ENCODE measurements around the gene MTMR11.

Gene MTMR11

GRCh38 chr1:149931212-149931790 is 5.4 kb downstream of the MTMR11 start:
- in situ Hi-C loops (cut with MboI; ENCODE audit: low pct_unique_long_range_greater_than_20kb, low sequenced_read_pairs, unreplicated experiment) = no loop called here
- no peak for DNase-seq (ENCODE audit: low spot score)
- no peak for TF ChIP-seq CTCF (IDR thresholded peaks at IDR 0.05; ENCODE audit: extremely low read depth, insufficient read depth, missing control alignments)

- DNase-seq (ENCODE audit: low spot score) = no peak
- in situ Hi-C loops (cut with MboI; ENCODE audit: low pct_unique_long_range_greater_than_20kb, low sequenced_read_pairs, unreplicated experiment) = no loop called here
- no peak for TF ChIP-seq CTCF (IDR thresholded peaks at IDR 0.05; ENCODE audit: extremely low read depth, insufficient read depth, missing control alignments)
Measured at GRCh38 chr1:149929856-149930255, 6.8 kb downstream of the MTMR11 start.

GRCh38 chr1:149928401-149928724 is 8.3 kb downstream of the MTMR11 start:
- in situ Hi-C loops (cut with MboI; ENCODE audit: low pct_unique_long_range_greater_than_20kb, low sequenced_read_pairs, unreplicated experiment) = no loop called here
- no peak for DNase-seq (ENCODE audit: low spot score)

GRCh38 chr1:149927563-149928400 is 8.9 kb downstream of the MTMR11 start, which contains the start of gene SF3B4:
TSS of gene SF3B4 (minus strand) at chr1:149927803. CDS start at chr1:149927759, 44 bp downstream.
- TF ChIP-seq CTCF (IDR thresholded peaks at IDR 0.05; ENCODE audit: extremely low read depth, insufficient read depth, missing control alignments) = no peak
- in situ Hi-C loops (cut with MboI; ENCODE audit: low pct_unique_long_range_greater_than_20kb, low sequenced_read_pairs, unreplicated experiment) = no loop called here
- peak; percentile 91 for DNase-seq (ENCODE audit: low spot score)

More at GRCh38 chr1:149928401-149928724, 8.3 kb downstream of the MTMR11 start:
- TF ChIP-seq CTCF (IDR thresholded peaks at IDR 0.05; ENCODE audit: extremely low read depth, insufficient read depth, missing control alignments) = no peak

- no peak for DNase-seq (ENCODE audit: low spot score)
- in situ Hi-C loops (cut with MboI; ENCODE audit: low pct_unique_long_range_greater_than_20kb, low sequenced_read_pairs, unreplicated experiment) = no loop called here
- no peak for TF ChIP-seq CTCF (IDR thresholded peaks at IDR 0.05; ENCODE audit: extremely low read depth, insufficient read depth, missing control alignments)
Measured at GRCh38 chr1:149927056-149927562, 9.6 kb downstream of the MTMR11 start.

- TF ChIP-seq CTCF (IDR thresholded peaks at IDR 0.05; ENCODE audit: extremely low read depth, insufficient read depth, missing control alignments) = no peak
- in situ Hi-C loops (cut with MboI; ENCODE audit: low pct_unique_long_range_greater_than_20kb, low sequenced_read_pairs, unreplicated experiment) = no loop called here
- no peak for DNase-seq (ENCODE audit: low spot score)
Measured at GRCh38 chr1:149926296-149926695, 10.4 kb downstream of the MTMR11 start.

Data from GM13977 (cell line).